ENCODE results near the gene PAN3. TPM values are rescaled to one million over a fixed set of nuclear protein-coding genes. Genes with fewer than 3 reads are reported as not detected.

The PAN3 gene
- total RNA-seq, 1 experiment from 2014 or later = 48.5 TPM

DNA sequence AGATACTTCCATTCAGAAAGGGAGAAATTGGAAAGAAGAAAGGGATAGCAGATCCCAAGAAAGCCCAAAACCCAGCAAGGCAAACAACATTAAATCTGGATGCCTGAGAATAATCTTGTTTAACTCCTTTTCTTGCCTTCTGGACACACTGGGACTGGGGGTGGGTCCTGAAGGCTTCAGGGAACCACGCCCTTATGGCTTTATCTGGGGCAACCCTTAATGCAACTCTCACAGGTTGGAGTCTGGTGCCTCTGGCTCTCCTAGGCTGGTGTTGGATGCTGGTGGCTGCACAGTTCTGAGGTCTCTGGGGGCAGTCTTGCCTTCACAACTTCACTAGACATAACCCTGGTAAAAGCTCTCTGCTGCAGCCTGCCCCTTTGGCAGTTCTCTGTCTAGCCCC, 27.9 kb downstream of the PAN3 start:
- no peak overlapping the region for H3K27ac ChIP-seq (ENCODE audit: insufficient read length, low read depth, low read length)
- H3K4me2 ChIP-seq (ENCODE audit: insufficient read depth, insufficient read length, low read length) = no peak overlapping the region
- no peak overlapping the region for H3K23ac ChIP-seq (ENCODE audit: insufficient read length, low read depth, low read length)
- Mint-ChIP-seq H3K36me3 (ENCODE audit: insufficient read depth in 1 of 3, low read depth in 3 of 3) (peaks cover 2 to 10% (median 8%) of the 10 kb centered on the region in 3 experiments; a peak in 5 of 7 replicates), H3K9me3 (peaks cover 0 to 3% of the 10 kb centered on the region in 2 experiments; a peak in 1 of 5 replicates), H3K4me3 (no peak overlapping the region), H3K4me1 (peaks cover 39 to 42% of the 10 kb centered on the region in 2 experiments), H3K27me3 (ENCODE audit: low read depth) (no peaks in the 10 kb centered on the region), H3K27ac (peak overlapping the region in 2 of 3 experiments; percentile 25 to 83; a peak in 4 of 7 replicates)
- no peak overlapping the region for H2AFZ ChIP-seq (ENCODE audit: low read length)
- peak overlapping the region; percentile 1; the same call in 1 of the 2 replicates for H3K14ac ChIP-seq (ENCODE audit: insufficient read depth, low read length)
- H3K27me3 ChIP-seq (ENCODE audit: insufficient read depth, low read length) = no peaks in the 10 kb centered on the region
- H3T11ph ChIP-seq (ENCODE audit: low read length) = no peak overlapping the region
- H3K4me1 ChIP-seq (ENCODE audit: insufficient read depth, low read length) = peaks cover 2% of the 10 kb centered on the region; the same call in 1 of the 2 replicates
- H2BK15ac ChIP-seq (ENCODE audit: low read depth, low read length) = no peak overlapping the region
- H3K18ac ChIP-seq (ENCODE audit: insufficient read length, low read depth, low read length) = no peak overlapping the region
- H2AK5ac ChIP-seq (ENCODE audit: insufficient read length, low read length) = no peak overlapping the region
- H3K23me2 ChIP-seq (ENCODE audit: insufficient read length, low read depth, low read length, poor library complexity, severe bottlenecking) = no peaks in the 10 kb centered on the region
- H3K9me3 ChIP-seq (ENCODE audit: control insufficient read depth, low read depth, low read length) = no peaks in the 10 kb centered on the region
- no peak for DNase-seq
- H2BK12ac ChIP-seq (ENCODE audit: insufficient read length, low read depth, low read length) = no peak overlapping the region
- H4K20me1 ChIP-seq (ENCODE audit: control insufficient read depth, insufficient read depth, insufficient read length) = no peaks in the 10 kb centered on the region
- no peak overlapping the region for H3K56ac ChIP-seq (ENCODE audit: insufficient read length, low read depth, low read length)
- H3K79me1 ChIP-seq (ENCODE audit: insufficient read depth, low read depth, low read length, poor library complexity, severe bottlenecking) = peaks cover 6% of the 10 kb centered on the region
- H2BK120ac ChIP-seq (ENCODE audit: low read depth, low read length, poor library complexity, severe bottlenecking) = no peak overlapping the region
- no peak overlapping the region for H4K5ac ChIP-seq (ENCODE audit: insufficient read length, low read depth, low read length)
- H3K4ac ChIP-seq (ENCODE audit: low read depth, low read length) = no peak overlapping the region
- no peak overlapping the region for H4K8ac ChIP-seq (replicated peaks; ENCODE audit: insufficient read length, low read depth, low read length)
- peaks cover 22% of the 10 kb centered on the region; the same call in 1 of the 2 replicates for H3K79me2 ChIP-seq (ENCODE audit: insufficient read depth, low read length)
- H4K91ac ChIP-seq (ENCODE audit: insufficient read length, low read depth, low read length) = no peak overlapping the region
- WGBS (ENCODE audit: extremely low coverage, insufficient read length, low lambda C conversion rate) = no CpG with 5 or more reads among the region's 1 CpG
- H3K9ac ChIP-seq (ENCODE audit: extremely low read depth, insufficient read length, low read length) = no peak overlapping the region
- no peak overlapping the region for H2BK5ac ChIP-seq (ENCODE audit: insufficient read length, low read length)
- TF ChIP-seq, protein P1, sequence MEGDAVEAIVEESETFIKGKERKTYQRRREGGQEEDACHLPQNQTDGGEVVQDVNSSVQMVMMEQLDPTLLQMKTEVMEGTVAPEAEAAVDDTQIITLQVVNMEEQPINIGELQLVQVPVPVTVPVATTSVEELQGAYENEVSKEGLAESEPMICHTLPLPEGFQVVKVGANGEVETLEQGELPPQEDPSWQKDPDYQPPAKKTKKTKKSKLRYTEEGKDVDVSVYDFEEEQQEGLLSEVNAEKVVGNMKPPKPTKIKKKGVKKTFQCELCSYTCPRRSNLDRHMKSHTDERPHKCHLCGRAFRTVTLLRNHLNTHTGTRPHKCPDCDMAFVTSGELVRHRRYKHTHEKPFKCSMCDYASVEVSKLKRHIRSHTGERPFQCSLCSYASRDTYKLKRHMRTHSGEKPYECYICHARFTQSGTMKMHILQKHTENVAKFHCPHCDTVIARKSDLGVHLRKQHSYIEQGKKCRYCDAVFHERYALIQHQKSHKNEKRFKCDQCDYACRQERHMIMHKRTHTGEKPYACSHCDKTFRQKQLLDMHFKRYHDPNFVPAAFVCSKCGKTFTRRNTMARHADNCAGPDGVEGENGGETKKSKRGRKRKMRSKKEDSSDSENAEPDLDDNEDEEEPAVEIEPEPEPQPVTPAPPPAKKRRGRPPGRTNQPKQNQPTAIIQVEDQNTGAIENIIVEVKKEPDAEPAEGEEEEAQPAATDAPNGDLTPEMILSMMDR (conservative IDR thresholded peaks at IDR 0.05) = no peak
- H2BK20ac ChIP-seq (ENCODE audit: low read depth, low read length, poor library complexity, severe bottlenecking) = no peak overlapping the region
